Endothelial cell of umbilical vein (primary cell): ENCODE data around the gene GSTK1. TPM values are rescaled to one million over a fixed set of nuclear protein-coding genes. Genes with fewer than 3 reads are reported as not detected.

ENCODE experiments used
- BruUV-seq: library from RNA; stranded (reverse); fragments of 400-500 nt; replicated peaks from 2 replicates; lab custom pipeline; 2021; lab: Mats Ljungman, UMichigan
- CTCF ChIA-PET: fragments of 300-600, 350-600 bp; sonication (Branson Sonifier 250); formaldehyde crosslinking; loops from one replicate; lab custom pipeline; 2021; ENCODE audit warnings: antibody characterized with exemption, inconsistent platforms; lab: Charles Lee
- POLR2A ChIA-PET: fragments of 300-600, 350-600 bp; sonication (Branson Sonifier 250); formaldehyde crosslinking; loops from one replicate; lab custom pipeline; 2021; ENCODE audit warnings: antibody characterized with exemption, inconsistent platforms; lab: Charles Lee
- DNase-seq: peaks from one replicate; pipeline ENCODE4 v3.0.0-alpha.2; 2011; ENCODE audit warnings: low read depth, low spot score
- FAIRE-seq: peaks from 2 replicates; lab custom pipeline; 2011; peaks lifted over from hg19 to GRCh38; lab: Jason Lieb, UNC
- H2AFZ ChIP-seq: 2 replicates; pipeline ENCODE4 v1.6.0; 2012; ENCODE audit warnings: low read depth, low read length, control low read depth, inconsistent platforms
- H3K27ac ChIP-seq: 2 replicates; pipeline ENCODE4 v1.5.1; 2011; ENCODE audit warnings: low read depth, mild to moderate bottlenecking, control low read depth, low read length, moderate library complexity; ENCODE audit not compliant: insufficient read depth
- H3K27me3 ChIP-seq, 2 experiments: 2 replicates each; pipeline versions ENCODE4 v1.6.0 to v1.6.1; 2011; ENCODE audit warnings: low read length in 2 of 2, mixed read lengths in 1 of 2; ENCODE audit not compliant: control insufficient read depth in 2 of 2, insufficient read depth in 2 of 2
- H3K36me3 ChIP-seq, 2 experiments: 2 replicates in 1 of 2; 3 replicates in 1 of 2; pipeline ENCODE4 v1.5.1; 2011; ENCODE audit warnings: low read length in 2 of 2, mild to moderate bottlenecking in 1 of 2, moderate library complexity in 1 of 2; ENCODE audit not compliant: control insufficient read depth in 2 of 2, insufficient read depth in 2 of 2; ENCODE audit errors: extremely low read depth in 1 of 2
- H3K4me1 ChIP-seq: 3 replicates; pipeline ENCODE4 v1.5.1; 2011; ENCODE audit warnings: mild to moderate bottlenecking, low read length; ENCODE audit not compliant: control insufficient read depth, insufficient read depth; ENCODE audit errors: extremely low read depth
- H3K4me2 ChIP-seq: 2 replicates; pipeline ENCODE4 v1.6.1; 2011; ENCODE audit warnings: low read length, control low read depth, mixed read lengths; ENCODE audit not compliant: insufficient read depth
- H3K4me3 ChIP-seq, 3 experiments: fragments of 200-600 bp in 1 of 3; sonication (generic), shearing (Covaris generic) in 1 of 3; replicated peaks in 1 of 3; 2 replicates each; pipeline ENCODE4 v1.5.1; 2011 to 2016; ENCODE audit warnings: control low read depth in 3 of 3, low read length in 3 of 3, mild to moderate bottlenecking in 2 of 3, inconsistent platforms in 1 of 3, low read depth in 1 of 3, moderate library complexity in 1 of 3; ENCODE audit not compliant: insufficient read depth in 1 of 3
- H3K79me2 ChIP-seq: 2 replicates; pipeline ENCODE4 v1.6.0; 2012; ENCODE audit warnings: low read length, inconsistent platforms; ENCODE audit not compliant: control insufficient read depth, insufficient read depth
- H3K9ac ChIP-seq: replicated peaks from 2 replicates; pipeline ENCODE3; 2011; ENCODE audit warnings: low read length, control low read depth; ENCODE audit not compliant: insufficient read depth; ENCODE audit errors: extremely low read depth
- H3K9me1 ChIP-seq: replicated peaks from 3 replicates; pipeline ENCODE4 v1.6.0; 2011; ENCODE audit warnings: mild to moderate bottlenecking, low read length; ENCODE audit not compliant: control insufficient read depth, insufficient read depth; ENCODE audit errors: extremely low read depth
- H3K9me3 ChIP-seq: replicated peaks from 2 replicates; pipeline ENCODE4 v1.5.1; 2012; ENCODE audit warnings: low read length, inconsistent platforms; ENCODE audit not compliant: control insufficient read depth, insufficient read depth
- H4K20me1 ChIP-seq: replicated peaks from 2 replicates; pipeline ENCODE3; 2011; ENCODE audit warnings: mild to moderate bottlenecking, low read length; ENCODE audit not compliant: control insufficient read depth, insufficient read depth; ENCODE audit errors: extremely low read depth
- CTCF ChIP-seq, 2 donors: IDR thresholded peaks; 1 replicate in 1 of 2; 2 replicates in 1 of 2; pipeline ENCODE4 v1.5.1; 2011; ENCODE audit warnings: low read length in 2 of 2, mild to moderate bottlenecking in 2 of 2, moderate library complexity in 2 of 2, control low read depth in 1 of 2, inconsistent platforms in 1 of 2, low read depth in 1 of 2; ENCODE audit not compliant: insufficient read depth in 1 of 2; ENCODE audit errors: extremely low read depth in 1 of 2
- EZH2 ChIP-seq: IDR thresholded peaks from 2 replicates; pipeline ENCODE4 v1.6.1; 2012; ENCODE audit warnings: borderline replicate concordance, low read depth, mild to moderate bottlenecking, moderate library complexity, low read length, inconsistent platforms; ENCODE audit not compliant: severe bottlenecking
- FOS ChIP-seq: IDR thresholded peaks from 2 replicates; pipeline ENCODE4 v1.6.1; 2011; ENCODE audit warnings: mild to moderate bottlenecking, low read length, moderate library complexity, borderline replicate concordance; ENCODE audit not compliant: insufficient read depth
- GATA2 ChIP-seq: IDR thresholded peaks from 2 replicates; pipeline ENCODE4 v1.7.0; 2011; ENCODE audit warnings: low read depth, mild to moderate bottlenecking, moderate library complexity, mixed read lengths, low read length; ENCODE audit not compliant: insufficient read length, insufficient read depth
- JUN ChIP-seq: IDR thresholded peaks from 2 replicates; pipeline ENCODE4 v1.6.1; 2011; ENCODE audit warnings: borderline replicate concordance, low read depth; ENCODE audit not compliant: insufficient read length, insufficient read depth
- MYC ChIP-seq: IDR thresholded peaks from one replicate; pipeline ENCODE4 v1.6.1; 2011; ENCODE audit warnings: mild to moderate bottlenecking, low read depth, low read length
- POLR2A ChIP-seq: IDR thresholded peaks from 2 replicates; pipeline ENCODE4 v1.6.1; 2012; ENCODE audit warnings: low read depth, mild to moderate bottlenecking, control low read depth, low read length
- POLR2AphosphoS5 ChIP-seq: IDR thresholded peaks from 2 replicates; pipeline ENCODE4 v1.6.1; 2012; ENCODE audit warnings: low read depth, mild to moderate bottlenecking, control low read depth, low read length, moderate library complexity; ENCODE audit not compliant: insufficient read depth
- dilution Hi-C: fragments of 300-500 bp; cut with MboI; formaldehyde crosslinking; loops from one replicate; pipeline ENCODE4 v1.15.0; 2019; ENCODE audit warnings: low sequenced_read_pairs; ENCODE audit not compliant: extremely low pct_ligation_motif_present
- intact Hi-C: fragments of 100-400 bp; cut with micrococcal nuclease; formaldehyde crosslinking; loops from one replicate; pipeline ENCODE4 v1.10.0; 2022
- polyA plus RNA-seq, 4 experiments: library from polyadenylated mRNA; depleted of rRNA in 3 of 4; stranded (reverse) in 3 of 4; unstranded in 1 of 4; fragments of >200 nt; gene quantifications; 2 replicates each; pipeline versions ENCODE4 v1.2.1 to v1.2.3, GENCODE V29; 2011 to 2012; ENCODE audit warnings: missing spikeins in 1 of 4
- total RNA-seq: library from RNA; stranded (reverse); gene quantifications from 2 replicates; pipeline ENCODE4 v1.2.3, GENCODE V29; 2021
- TF ChIP-seq, protein P1 (sequence below): IDR thresholded peaks from 2 replicates; pipeline ENCODE4 v1.6.1; 2011; ENCODE audit not compliant: insufficient read depth, insufficient read length

GSTK1 gene
- total and polyA plus RNA-seq, 2 donors (not counting 3 experiments of a cell fraction or from before 2014, with no cell fraction given), result 119 to 132 TPM

GRCh38 chr7:143315776-143316175 lies 52.5 kb downstream of the GSTK1 start, which contains the start of gene CLCN1:
TSS of gene CLCN1 (plus strand) at chr7:143316111. CDS start at chr7:143316213, 102 bp downstream.
- intact Hi-C loops (no loop called here), dilution Hi-C loops (no loop called here)
- TF ChIP-seq, protein P1, sequence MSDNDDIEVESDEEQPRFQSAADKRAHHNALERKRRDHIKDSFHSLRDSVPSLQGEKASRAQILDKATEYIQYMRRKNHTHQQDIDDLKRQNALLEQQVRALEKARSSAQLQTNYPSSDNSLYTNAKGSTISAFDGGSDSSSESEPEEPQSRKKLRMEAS, result no peak
- TF ChIP-seq POLR2AphosphoS5 (no peak), EZH2 (no peak), JUN (no peak), CTCF (IDR thresholded peaks at IDR 0.05; ENCODE audit: extremely low read depth in 1 of 2, insufficient read depth in 1 of 2, low read depth in 1 of 2, low read length in 2 of 2) (no peak), GATA2 (no peak), POLR2A (no peak), FOS (no peak), MYC (no peak)
- no peaks in the 10 kb centered on the region for H3K9me1 ChIP-seq
- no peaks in the 10 kb centered on the region for H4K20me1 ChIP-seq
- no peak within 1 kb of the TSS for H3K9ac ChIP-seq
- peaks cover 0 to 1% of the 10 kb centered on the region in 2 experiments for H3K27me3 ChIP-seq
- no peaks in the 10 kb centered on the region for H3K4me1 ChIP-seq
- H3K4me2 ChIP-seq, result no peak within 1 kb of the TSS
- no peak for FAIRE-seq
- no TSS peak for BruUV-seq
- no peaks in the 10 kb centered on the region for H3K9me3 ChIP-seq
- no peak for DNase-seq
- ChIA-PET POLR2A (no interaction called here), CTCF (no interaction called here)
- H3K79me2 ChIP-seq, result no peaks in the 10 kb centered on the region
- no peak within 1 kb of the TSS for H3K4me3 ChIP-seq
- no peak within 1 kb of the TSS for H2AFZ ChIP-seq
- no peak within 1 kb of the TSS for H3K27ac ChIP-seq
- H3K36me3 ChIP-seq, result no peaks in the 10 kb centered on the region
